GM18867 (cell line): ENCODE results near the gene RBM44.

ENCODE experiments used
- ATAC-seq: cut with Tn5 transposase; IDR thresholded peaks from one replicate; pipeline ENCODE4 v1.9.1; 2021; ENCODE audit warnings: mild to moderate bottlenecking, moderate library complexity; ENCODE audit not compliant: unreplicated experiment

RBM44 gene

GRCh38 chr2:237870754-237871651 is 72.4 kb downstream of the RBM44 start:
- no peak for ATAC-seq

GRCh38 chr2:237872178-237872887 is 73.8 kb downstream of the RBM44 start:
- no peak for ATAC-seq

DNA sequence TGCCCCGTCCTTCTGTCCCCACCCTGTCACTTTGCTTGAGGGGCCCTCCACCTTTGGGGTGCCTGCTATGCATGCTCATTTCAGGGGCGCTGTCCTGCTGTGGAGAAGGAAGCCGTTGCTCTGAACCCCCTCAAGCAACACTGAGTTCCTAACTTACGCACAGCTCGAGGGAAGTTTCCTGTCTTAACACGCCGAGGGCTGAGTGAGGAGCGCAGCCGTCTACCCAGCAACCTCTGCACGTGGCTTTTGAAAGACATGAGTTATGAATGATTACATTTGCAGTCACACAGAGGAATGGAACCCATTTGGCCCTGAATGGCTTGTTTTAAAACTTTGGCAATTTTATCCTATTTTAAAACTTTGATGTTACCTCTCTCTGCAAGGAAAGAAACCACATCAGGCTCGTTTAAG is 74.8 kb downstream of the RBM44 start:
- no peak for ATAC-seq

DNA sequence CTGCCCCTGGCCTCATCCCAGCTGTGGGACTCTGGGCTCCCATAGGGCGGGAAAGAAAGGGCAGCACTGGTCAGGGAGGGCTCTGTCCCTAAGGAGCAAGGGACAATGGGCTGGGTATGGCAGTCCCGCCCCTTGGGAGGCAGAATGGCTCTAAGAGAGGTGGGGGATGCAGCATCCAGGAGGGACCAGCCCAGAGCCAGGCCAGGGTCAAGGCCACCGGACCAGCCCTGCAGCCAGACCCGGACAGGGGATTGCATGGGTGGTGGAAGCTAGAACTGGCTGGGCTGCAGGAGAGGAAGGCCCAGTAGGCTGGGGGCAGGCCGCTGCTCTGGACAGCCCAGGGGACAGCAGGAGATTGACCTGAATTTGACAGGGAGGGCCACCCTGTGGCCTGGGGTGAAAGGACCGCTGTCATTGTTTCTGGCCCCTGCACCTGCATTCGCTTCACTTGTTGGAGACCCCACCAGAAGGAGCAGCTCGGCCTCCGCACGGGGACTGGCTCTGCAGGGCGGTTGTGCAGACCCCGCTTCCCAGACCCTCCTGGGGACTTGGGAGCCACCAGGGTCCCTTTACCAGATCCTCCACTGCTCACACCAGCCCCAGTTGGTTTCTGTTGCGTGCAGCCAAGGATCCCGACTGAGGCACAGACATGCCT is 75.4 kb downstream of the RBM44 start:
- no peak for ATAC-seq

DNA sequence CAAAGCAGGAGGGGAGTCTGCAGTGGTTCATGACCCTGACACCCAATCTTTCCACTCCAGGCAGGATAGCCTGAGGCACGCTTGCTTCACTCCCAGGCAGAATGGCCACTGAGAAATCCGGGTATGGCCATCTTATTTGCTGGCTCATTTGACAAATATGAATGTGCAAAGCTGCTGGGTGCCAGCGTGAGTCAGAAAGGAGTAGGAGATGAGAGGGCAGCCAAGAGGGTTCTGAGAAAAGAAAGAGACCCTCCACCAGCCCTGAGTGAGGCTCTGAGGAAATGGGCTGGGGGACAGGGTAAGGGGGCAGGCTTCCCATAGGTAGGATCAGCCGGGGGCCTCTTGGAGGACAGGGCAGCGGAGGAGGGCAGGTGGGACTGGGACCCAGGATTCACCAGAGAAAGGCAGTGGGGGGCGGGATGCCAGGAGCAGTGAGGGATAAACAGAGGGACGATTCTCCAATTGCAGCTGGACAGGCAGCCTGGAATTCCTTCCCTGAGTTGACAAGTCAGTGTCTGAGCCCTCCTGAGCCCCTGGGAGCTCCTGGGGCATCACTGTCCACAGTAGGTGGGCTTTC is 76.1 kb downstream of the RBM44 start:
- ATAC-seq, result no peak

DNA sequence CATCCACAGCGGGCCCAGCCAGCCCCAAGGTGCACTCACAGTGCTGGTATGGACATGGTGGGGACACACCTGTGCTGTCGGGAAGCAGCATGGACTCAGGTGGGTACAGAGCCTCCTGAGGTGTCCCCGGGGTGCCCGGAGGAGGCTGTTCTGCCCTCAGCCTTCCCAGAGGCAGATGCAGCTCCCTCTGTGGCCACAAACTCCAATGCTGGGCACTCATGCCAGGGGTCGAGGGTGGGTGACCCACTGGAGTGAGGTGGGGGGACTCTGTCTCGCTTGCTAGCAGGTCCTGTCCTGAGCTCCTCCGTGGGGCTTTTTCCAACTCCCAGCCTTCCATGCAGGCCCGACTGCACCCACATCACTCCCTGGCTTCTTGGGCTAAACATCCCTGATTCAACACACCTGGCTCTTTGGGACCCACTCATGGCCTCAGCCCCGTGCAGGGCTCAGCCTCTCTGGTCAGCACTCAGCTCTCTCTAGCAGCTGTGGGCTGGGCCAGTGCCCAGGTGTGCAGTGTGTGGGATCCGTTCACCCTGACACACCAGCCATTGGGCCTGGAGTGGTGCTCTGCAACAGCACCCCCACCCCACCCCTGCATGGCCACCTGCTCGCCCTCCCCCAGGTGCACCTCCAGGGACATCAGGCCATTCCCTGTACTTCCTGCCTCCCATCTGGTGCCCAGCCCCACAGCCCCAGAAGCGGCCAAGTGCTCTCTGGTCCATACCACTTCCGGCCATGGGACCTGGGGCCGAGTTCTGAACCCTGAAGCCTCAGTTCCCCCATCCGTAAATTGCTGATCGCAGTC is 76.9 kb downstream of the RBM44 start:
- ATAC-seq, result no peak

- no peak for ATAC-seq
Observed at GRCh38 chr2:237876061-237876526, 77.5 kb downstream of the RBM44 start.

DNA sequence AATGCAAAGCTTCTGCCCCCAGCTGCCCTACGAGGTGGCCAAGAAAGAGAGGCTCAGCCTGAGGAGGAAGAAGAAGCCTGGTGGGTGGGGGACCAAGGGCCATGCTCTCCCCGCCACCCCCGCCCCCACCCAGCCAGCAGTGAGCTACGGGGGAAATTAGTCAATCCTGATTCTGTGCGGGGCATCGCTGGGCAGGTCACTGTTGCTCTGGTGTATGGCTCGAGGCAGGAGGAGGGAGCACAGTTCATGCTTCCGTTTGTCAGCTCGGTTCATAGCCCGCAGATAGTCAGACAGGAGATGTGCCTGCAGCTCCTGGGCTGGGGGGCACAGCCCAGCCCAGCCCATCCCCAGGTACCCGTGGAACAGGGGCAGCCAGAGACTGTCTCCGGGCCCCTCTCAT is 78.0 kb downstream of the RBM44 start:
- ATAC-seq, result no peak

GRCh38 chr2:237876951-237877491 is 78.4 kb downstream of the RBM44 start:
- no peak for ATAC-seq

DNA sequence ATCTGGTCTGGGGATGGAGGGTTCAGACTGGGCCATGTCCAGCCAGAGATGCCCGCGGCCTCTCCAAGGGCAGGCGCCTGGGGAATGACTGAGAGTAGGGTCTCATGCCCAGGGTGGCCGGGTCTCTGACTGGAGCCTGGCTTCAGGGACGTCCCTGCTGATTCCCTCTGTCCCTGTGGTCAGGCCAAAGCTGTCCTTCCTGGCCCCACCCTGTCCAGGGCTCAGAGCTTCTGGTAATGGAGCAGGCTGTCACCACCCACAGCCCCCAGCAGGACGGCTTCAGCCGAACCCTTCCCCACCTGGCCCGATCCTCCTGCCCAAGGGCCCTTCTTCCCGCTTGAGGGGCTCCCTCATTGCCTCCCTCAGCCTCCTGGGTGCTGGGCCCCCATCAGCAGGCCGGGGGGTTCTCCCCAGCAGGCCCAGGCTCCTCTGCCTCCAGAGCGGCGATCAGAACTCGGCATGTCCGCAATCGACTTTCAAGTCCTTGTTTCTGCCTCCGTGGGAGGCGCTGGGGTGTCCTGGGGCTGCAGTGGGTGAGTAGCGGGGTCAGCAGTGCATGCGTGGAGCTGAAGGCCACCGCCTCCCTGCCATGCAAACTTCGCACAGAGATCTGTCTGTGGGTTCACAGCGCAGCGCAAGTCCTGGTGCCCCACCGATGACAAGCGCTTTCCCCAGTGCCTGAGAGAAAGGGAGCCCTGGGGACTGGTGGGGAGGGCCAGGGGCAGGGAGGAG is 79.2 kb downstream of the RBM44 start:
- ATAC-seq, result no peak

DNA sequence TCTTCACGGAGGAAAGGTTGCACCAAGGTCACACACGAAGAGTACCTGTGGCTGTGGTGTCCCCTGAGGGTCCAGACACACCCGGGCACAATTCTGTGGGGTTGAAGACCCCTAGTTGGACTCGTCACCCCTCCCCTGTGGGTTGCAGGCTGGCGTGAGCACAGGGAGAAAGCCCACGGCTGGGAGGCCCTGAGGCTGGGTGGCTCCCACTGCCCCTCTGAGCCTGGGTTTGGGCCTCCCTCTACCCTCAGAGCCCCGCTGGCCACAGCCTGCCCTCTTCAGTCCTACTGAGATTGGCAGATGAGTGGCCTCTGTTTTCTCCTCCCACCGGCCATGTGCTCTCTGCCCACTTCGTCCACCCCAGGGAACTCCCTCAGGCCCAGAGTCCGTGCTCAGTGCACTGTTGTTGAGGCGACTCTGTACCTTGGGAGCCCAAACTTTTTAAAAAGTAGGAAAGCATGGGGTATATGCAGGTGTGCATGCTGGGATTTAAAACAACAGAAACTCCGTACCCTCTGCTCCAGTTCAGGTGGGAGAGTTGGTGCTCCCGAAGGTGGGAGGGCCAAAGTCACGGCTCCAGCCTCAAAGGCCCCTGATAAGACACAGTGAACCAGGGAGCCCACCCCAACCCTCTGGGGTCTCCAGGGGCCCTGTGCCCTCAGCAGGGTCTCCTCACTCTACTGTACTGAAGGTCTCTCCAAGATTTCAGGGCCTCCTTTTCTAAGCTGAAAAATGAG is 79.9 kb downstream of the RBM44 start:
- no peak for ATAC-seq

- no peak for ATAC-seq
Observed at GRCh38 chr2:237879058-237879430, 80.5 kb downstream of the RBM44 start.

GRCh38 chr2:237879991-237880560 is 81.5 kb downstream of the RBM44 start:
- ATAC-seq, result no peak

DNA sequence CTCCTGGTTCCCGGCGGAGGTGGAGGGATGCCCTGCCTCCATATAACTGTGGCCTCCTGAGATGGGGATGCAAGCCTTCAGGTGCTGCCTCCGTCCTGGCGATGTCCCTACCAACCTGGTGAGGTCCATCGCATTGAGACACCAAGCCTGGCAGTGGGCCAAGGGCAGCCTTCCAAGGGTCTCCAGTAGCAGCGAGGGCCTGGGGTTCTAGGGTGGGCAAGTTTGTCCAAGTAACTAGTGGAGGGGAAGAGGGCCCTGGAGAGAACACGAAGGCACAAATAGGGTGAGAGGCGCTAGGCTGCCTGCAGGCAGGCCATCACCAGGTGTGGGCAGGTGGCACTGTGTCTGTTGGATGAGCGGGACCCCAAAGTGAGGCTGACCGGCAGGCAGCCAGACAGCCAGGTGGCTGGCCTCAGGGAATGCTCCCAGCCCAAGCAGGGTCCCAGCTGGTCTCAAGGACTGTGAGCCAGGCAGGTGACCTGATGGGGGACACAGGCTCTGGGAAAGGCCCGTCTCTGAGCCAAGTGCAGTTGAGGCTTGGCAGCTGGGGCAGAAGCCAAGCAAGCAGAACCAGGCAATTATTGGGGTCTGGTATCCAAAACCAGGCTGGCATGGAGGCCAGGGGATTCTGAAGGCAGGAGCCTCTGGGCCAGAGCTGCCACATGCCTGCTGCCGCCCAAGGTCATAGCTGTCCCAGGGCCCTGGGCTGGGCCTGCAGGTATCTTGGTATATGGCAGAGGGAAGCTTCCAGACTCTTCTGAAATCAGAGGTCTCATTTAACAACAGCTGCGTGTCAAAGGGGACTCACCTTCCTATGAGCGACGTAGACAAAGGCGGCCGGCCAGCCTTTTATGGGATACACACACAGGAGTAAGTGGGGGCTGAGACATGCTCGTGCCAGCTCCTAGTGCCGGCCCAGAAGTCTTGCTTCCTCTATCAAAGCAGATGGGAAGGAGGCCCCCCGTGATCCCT is 84.2 kb downstream of the RBM44 start:
- no peak for ATAC-seq

- ATAC-seq, result no peak
Observed at GRCh38 chr2:237883951-237884446, 85.4 kb downstream of the RBM44 start.

GRCh38 chr2:237884681-237885080 is 86.1 kb downstream of the RBM44 start:
- no peak for ATAC-seq
